Mesodermal cell (in vitro differentiated cells): ENCODE data around the gene MUC5B.

Source experiments
- H3K27ac ChIP-seq: 2 replicates; pipeline ENCODE4 v1.7.0; 2013; ENCODE audit warnings: mild to moderate bottlenecking, low read depth, low read length, moderate library complexity; ENCODE audit not compliant: severe bottlenecking
- H3K36me3 ChIP-seq: 2 replicates; pipeline ENCODE4 v1.7.1; 2013; ENCODE audit warnings: mild to moderate bottlenecking, low read length, moderate library complexity; ENCODE audit not compliant: control insufficient read depth, insufficient read depth
- H3K4me1 ChIP-seq: one replicate; pipeline ENCODE4 v1.7.1; 2013; ENCODE audit warnings: mild to moderate bottlenecking, low read length; ENCODE audit not compliant: insufficient read depth, control insufficient read depth, poor library complexity, severe bottlenecking
- H3K4me3 ChIP-seq: 2 replicates; pipeline ENCODE4 v1.7.0; 2013; ENCODE audit warnings: low read length, control low read depth, mild to moderate bottlenecking; ENCODE audit not compliant: insufficient read depth, poor library complexity, severe bottlenecking; ENCODE audit errors: extremely low read depth
- H3K9me3 ChIP-seq: 2 replicates; pipeline ENCODE4 v1.7.1; 2013; ENCODE audit warnings: mild to moderate bottlenecking, low read length, moderate library complexity; ENCODE audit not compliant: control insufficient read depth
- WGBS, 2 experiments: methylation state at CpG; one replicate each; pipeline ENCODE4 v1.1.5; 2013; ENCODE audit warnings: missing lambda C conversion rate in 2 of 2; ENCODE audit not compliant: insufficient coverage in 2 of 2; 5-methylcytosine and 5-hydroxymethylcytosine counted together

MUC5B gene

GRCh38 chr11:1281326-1281973 is 58.6 kb downstream of the MUC5B start:
- Histone ChIP-seq H3K27ac (peak overlapping the region; percentile 78), H3K36me3 (peaks cover 58% of the 10 kb centered on the region), H3K4me1 (peaks cover 4% of the 10 kb centered on the region), H3K4me3 (no peak overlapping the region), H3K9me3 (no peaks in the 10 kb centered on the region)
- 91% methylated on average over 29 to 32 of the region's 33 CpGs for WGBS, 2 experiments

- Histone ChIP-seq H3K9me3 (no peaks in the 10 kb centered on the region), H3K36me3 (peaks cover 57% of the 10 kb centered on the region), H3K4me1 (peaks cover 4% of the 10 kb centered on the region), H3K27ac (peak overlapping the region; percentile 78), H3K4me3 (no peak overlapping the region)
- 39 to 52% methylated on average over 3 of the region's 3 CpGs for WGBS, 2 experiments
Observed at GRCh38 chr11:1281974-1282365, 59.1 kb downstream of the MUC5B start.

DNA sequence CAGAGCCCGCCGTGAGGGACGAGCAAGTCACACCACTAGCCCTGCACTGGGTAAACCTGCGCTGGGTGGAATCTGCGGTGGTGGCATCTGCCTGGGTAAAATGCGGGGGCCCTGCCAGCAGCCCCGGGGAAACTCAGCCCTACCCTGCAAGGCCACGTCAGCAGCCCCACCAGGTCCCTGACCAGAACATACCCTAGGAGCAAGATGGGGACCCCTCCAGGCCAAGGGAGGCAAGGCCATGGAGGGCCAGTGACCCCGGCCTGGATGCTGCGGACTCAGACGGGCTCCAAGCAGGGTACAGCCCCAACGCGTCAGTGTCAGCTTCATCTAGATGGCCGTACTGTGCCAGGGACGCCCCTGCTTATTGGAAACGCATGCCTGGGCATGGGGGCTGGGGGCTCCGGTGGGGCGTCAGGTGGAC is 60.2 kb downstream of the MUC5B start:
- Histone ChIP-seq H3K36me3 (peaks cover 54% of the 10 kb centered on the region), H3K9me3 (no peaks in the 10 kb centered on the region), H3K4me1 (peaks cover 4% of the 10 kb centered on the region), H3K4me3 (no peak overlapping the region), H3K27ac (no peak overlapping the region)
- 96% methylated on average over 18 of the region's 18 CpGs for WGBS, 2 experiments

- H3K36me3 ChIP-seq = peaks cover 61% of the 10 kb centered on the region
- no peaks in the 10 kb centered on the region for H3K9me3 ChIP-seq
- WGBS, 2 experiments = 84 to 95% methylated on average over 7 to 8 of the region's 8 CpGs
- no peak overlapping the region for H3K4me3 ChIP-seq
- H3K4me1 ChIP-seq = peaks cover 4% of the 10 kb centered on the region
- H3K27ac ChIP-seq = no peak overlapping the region
Observed at GRCh38 chr11:1283906-1284305, 61.0 kb downstream of the MUC5B start.

DNA sequence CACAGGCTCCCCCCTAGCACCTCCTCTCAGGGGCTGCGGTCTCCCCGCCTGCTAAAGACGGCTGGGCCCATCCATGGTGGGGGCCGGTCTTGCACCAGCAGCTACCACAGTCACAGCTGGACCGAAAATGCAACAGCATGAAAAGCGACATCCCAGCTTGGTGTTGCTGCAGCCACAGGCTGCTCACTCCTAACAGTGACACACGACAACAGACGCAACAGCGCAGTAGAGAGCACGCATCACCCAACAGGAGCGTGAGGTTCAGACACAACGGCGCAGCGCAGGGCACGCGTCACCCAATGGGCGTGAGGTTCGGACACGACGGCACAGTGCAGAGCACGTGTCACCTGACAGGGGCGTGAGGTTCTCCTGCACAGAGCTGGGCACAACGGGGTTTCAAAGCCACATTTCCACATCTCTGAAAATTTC is 62.5 kb downstream of the MUC5B start:
- Histone ChIP-seq H3K4me3 (no peak overlapping the region), H3K36me3 (peaks cover 72% of the 10 kb centered on the region), H3K9me3 (no peaks in the 10 kb centered on the region), H3K27ac (no peak overlapping the region), H3K4me1 (peaks cover 4% of the 10 kb centered on the region)
- 95 to 98% methylated on average over 23 of the region's 23 CpGs for WGBS, 2 experiments

GRCh38 chr11:1285876-1286275 is 63.0 kb downstream of the MUC5B start:
- Histone ChIP-seq H3K36me3 (peaks cover 71% of the 10 kb centered on the region), H3K27ac (no peak overlapping the region), H3K4me1 (peaks cover 4% of the 10 kb centered on the region), H3K4me3 (no peak overlapping the region), H3K9me3 (no peaks in the 10 kb centered on the region)
- 92 to 97% methylated on average over 14 to 16 of the region's 17 CpGs for WGBS, 2 experiments

DNA sequence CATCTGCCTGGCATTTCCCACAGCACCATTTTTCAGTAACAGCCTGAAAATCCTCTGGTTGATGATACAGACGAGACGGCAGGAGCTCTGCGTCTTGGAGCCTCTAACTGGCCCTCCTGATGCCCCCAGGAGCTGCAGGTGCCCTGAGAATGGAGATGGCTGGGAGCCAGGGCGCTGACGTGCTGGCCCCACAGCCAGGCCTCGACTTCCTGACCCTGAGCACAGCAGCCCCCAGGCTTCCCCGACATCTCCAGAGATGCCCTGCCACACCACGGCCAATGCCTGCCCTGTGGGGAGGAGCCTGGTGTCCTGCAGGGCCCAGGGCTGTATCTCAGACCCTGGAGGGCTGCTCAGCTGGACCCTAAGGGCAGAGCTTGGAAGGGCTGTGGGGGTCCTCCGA is 65.1 kb downstream of the MUC5B start:
- Histone ChIP-seq H3K36me3 (peaks cover 59% of the 10 kb centered on the region), H3K27ac (no peak overlapping the region), H3K9me3 (no peaks in the 10 kb centered on the region), H3K4me3 (no peak overlapping the region), H3K4me1 (no peaks in the 10 kb centered on the region)
- WGBS, 2 experiments = 96 to 97% methylated on average over 9 of the region's 9 CpGs

GRCh38 chr11:1288426-1289151 is 65.7 kb downstream of the MUC5B start:
- peaks cover 58% of the 10 kb centered on the region for H3K36me3 ChIP-seq
- WGBS, 2 experiments = 94 to 95% methylated on average over 13 to 28 of the region's 30 CpGs

DNA sequence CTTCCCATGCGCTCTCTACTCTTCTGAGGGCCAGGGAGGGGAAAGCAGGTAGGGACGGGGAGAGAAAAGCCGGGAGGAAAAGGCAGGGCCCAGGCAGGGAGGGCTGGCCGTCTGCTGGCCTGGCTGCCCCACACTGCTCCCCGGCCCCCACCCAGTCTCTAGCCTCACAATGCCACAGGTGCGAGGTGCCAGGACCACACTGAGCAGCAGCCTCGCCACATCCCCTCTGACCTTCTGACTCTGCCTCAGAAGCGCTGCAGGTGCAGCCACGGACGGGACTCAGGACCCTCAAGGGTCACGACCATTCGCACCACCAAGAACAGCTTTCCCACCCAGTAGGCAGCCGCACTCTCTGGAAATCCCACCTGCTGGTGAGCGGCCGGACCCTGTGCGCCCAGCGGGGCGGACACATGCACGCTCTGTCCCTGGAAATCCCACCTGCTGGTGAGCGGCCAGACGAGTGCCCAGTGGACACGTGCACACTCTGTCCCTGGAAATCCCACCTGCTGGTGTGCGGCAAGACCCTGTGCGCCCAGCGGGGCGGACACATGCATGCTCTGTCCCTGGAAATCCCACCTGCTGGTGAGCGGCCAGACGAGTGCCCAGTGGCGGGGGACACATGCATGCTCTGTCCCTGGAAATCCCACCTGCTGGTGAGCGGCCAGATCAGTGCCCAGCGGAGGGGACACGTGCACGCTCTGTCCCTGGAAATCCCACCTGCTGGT is 66.5 kb downstream of the MUC5B start:
- H3K27ac ChIP-seq = no peak overlapping the region
- no peaks in the 10 kb centered on the region for H3K9me3 ChIP-seq
- no peaks in the 10 kb centered on the region for H3K4me1 ChIP-seq
- WGBS, 2 experiments = 97% methylated on average over 28 to 32 of the region's 33 CpGs
- H3K4me3 ChIP-seq = no peak overlapping the region
- peaks cover 54% of the 10 kb centered on the region for H3K36me3 ChIP-seq

More at GRCh38 chr11:1288426-1289151, 65.7 kb downstream of the MUC5B start:
- no peaks in the 10 kb centered on the region for H3K4me1 ChIP-seq
- H3K27ac ChIP-seq = no peak overlapping the region
- H3K9me3 ChIP-seq = no peaks in the 10 kb centered on the region
- H3K4me3 ChIP-seq = no peak overlapping the region

GRCh38 chr11:1290052-1291040 is 67.5 kb downstream of the MUC5B start:
- H3K27ac ChIP-seq = no peak overlapping the region
- no peak overlapping the region for H3K4me3 ChIP-seq
- 98% methylated on average over 38 to 40 of the region's 43 CpGs for WGBS, 2 experiments
- H3K4me1 ChIP-seq = no peaks in the 10 kb centered on the region
- no peaks in the 10 kb centered on the region for H3K9me3 ChIP-seq
- H3K36me3 ChIP-seq = peaks cover 51% of the 10 kb centered on the region
